ENCODE results near the gene CLHC1. TPM values are rescaled to one million over a fixed set of nuclear protein-coding genes. Genes with fewer than 3 reads are reported as not detected.

CLHC1 gene
- total and polyA plus RNA-seq, 10 of the 15 experiments (the other 5 are each of a cell fraction or from before 2014, with no cell fraction given), result 2.6 to 6.8 (median 4.7) TPM

- ChIA-PET POLR2A (interaction anchor here (0.7 to 1.6 kb wide), 3 partner anchors 19 to 229 kb away, joined by 3 to 6 read pairs (median 4); partner anchors contain the start of gene RTN4), RAD21 (ENCODE audit: unreplicated experiment) (interaction anchor here (0.6 to 2.6 kb wide), 7 partner anchors 18 to 252 kb away, joined by 3 to 9 read pairs (median 3); partner anchors contain the start of gene RTN4), SMC1A (ENCODE audit: uncharacterized antibody, unreplicated experiment) (interaction anchor here (0.6 to 3.7 kb wide), 17 partner anchors 8 to 472 kb away, joined by 3 to 25 read pairs (median 4); no protein-coding TSS in a partner anchor), CTCF (interaction anchor here (0.7 to 3.0 kb wide), 8 partner anchors 16 to 136 kb away, joined by 3 to 16 read pairs (median 3); partner anchors contain the start of gene RTN4)
- no peak overlapping the region for H3K4me2 ChIP-seq (ENCODE audit: control insufficient read depth, insufficient read depth)
- H4K20me1 ChIP-seq (ENCODE audit: control insufficient read depth, insufficient read depth), result no peaks in the 10 kb centered on the region
- ATAC-seq (no peak), DNase-seq (ENCODE audit: low read depth, low spot score) (no peak), FAIRE-seq (no peak)
- no peak overlapping the region for H3K27ac ChIP-seq (ENCODE audit: control insufficient read depth, insufficient read depth)
- in situ Hi-C loops (cut with MboI) (no loop called here), intact Hi-C loops (cut with micrococcal nuclease; ENCODE audit: unreplicated experiment) (no loop called here)
- H3K4me3 ChIP-seq, result no peak overlapping the region
- no peak overlapping the region for H2AFZ ChIP-seq (ENCODE audit: control insufficient read depth, low read depth, low read length)
- no peaks in the 10 kb centered on the region for H3K79me2 ChIP-seq (ENCODE audit: control insufficient read depth, insufficient read depth, low read length)
- no peaks in the 10 kb centered on the region for H3K36me3 ChIP-seq (ENCODE audit: control insufficient read depth in 2 of 2, insufficient read depth in 2 of 2, low read length in 1 of 2)
- peaks cover 18% of the 10 kb centered on the region for H3K4me1 ChIP-seq (ENCODE audit: control insufficient read depth, insufficient read depth, low read length)
- no TSS peak for BruUV-seq (replicated peaks)
- H3K9ac ChIP-seq (ENCODE audit: control insufficient read depth, insufficient read depth, low read length), result no peak overlapping the region
- H3K9me3 ChIP-seq (replicated peaks; ENCODE audit: control insufficient read depth, insufficient read depth, low read length), result no peaks in the 10 kb centered on the region
- H3K27me3 ChIP-seq (replicated peaks in 1 of 2; ENCODE audit: control insufficient read depth in 2 of 2, insufficient read depth in 2 of 2, low read length in 1 of 2), result no peaks in the 10 kb centered on the region
- TF ChIP-seq HCFC1 (IDR thresholded peaks at IDR 0.05; ENCODE audit: low read length), result no peak
- TF ChIP-seq, protein P1, sequence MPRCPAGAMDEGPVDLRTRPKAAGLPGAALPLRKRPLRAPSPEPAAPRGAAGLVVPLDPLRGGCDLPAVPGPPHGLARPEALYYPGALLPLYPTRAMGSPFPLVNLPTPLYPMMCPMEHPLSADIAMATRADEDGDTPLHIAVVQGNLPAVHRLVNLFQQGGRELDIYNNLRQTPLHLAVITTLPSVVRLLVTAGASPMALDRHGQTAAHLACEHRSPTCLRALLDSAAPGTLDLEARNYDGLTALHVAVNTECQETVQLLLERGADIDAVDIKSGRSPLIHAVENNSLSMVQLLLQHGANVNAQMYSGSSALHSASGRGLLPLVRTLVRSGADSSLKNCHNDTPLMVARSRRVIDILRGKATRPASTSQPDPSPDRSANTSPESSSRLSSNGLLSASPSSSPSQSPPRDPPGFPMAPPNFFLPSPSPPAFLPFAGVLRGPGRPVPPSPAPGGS (IDR thresholded peaks at IDR 0.05; ENCODE audit: borderline replicate concordance, insufficient read depth, low read depth, low read length, poor library complexity, severe bottlenecking), result no peak
- TF ChIP-seq NR2C1 (IDR thresholded peaks at IDR 0.05), result no peak
- TF ChIP-seq FOXM1 (IDR thresholded peaks at IDR 0.05; ENCODE audit: low read depth, low read length), result no peak
- TF ChIP-seq TCF12 (IDR thresholded peaks at IDR 0.05; ENCODE audit: low read depth, low read length), result no peak
- TF ChIP-seq, protein P2, sequence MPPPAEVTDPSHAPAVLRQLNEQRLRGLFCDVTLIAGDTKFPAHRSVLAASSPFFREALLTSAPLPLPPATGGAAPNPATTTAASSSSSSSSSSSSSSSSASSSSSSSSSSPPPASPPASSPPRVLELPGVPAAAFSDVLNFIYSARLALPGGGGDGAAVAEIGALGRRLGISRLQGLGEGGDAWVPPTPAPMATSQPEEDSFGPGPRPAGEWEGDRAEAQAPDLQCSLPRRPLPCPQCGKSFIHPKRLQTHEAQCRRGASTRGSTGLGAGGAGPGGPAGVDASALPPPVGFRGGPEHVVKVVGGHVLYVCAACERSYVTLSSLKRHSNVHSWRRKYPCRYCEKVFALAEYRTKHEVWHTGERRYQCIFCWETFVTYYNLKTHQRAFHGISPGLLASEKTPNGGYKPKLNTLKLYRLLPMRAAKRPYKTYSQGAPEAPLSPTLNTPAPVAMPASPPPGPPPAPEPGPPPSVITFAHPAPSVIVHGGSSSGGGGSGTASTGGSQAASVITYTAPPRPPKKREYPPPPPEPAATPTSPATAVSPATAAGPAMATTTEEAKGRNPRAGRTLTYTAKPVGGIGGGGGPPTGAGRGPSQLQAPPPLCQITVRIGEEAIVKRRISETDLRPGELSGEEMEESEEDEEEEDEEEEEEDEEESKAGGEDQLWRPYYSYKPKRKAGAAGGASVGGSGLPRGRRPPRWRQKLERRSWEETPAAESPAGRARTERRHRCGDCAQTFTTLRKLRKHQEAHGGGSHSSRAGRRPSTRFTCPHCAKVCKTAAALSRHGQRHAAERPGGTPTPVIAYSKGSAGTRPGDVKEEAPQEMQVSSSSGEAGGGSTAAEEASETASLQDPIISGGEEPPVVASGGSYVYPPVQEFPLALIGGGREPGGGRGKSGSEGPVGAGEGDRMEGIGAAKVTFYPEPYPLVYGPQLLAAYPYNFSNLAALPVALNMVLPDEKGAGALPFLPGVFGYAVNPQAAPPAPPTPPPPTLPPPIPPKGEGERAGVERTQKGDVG (CRISPR knock-in tag; IDR thresholded peaks at IDR 0.05), result no peak
- TF ChIP-seq TAF1 (IDR thresholded peaks at IDR 0.05; ENCODE audit: borderline replicate concordance, low read depth, low read length), result no peak
- TF ChIP-seq, protein P3, sequence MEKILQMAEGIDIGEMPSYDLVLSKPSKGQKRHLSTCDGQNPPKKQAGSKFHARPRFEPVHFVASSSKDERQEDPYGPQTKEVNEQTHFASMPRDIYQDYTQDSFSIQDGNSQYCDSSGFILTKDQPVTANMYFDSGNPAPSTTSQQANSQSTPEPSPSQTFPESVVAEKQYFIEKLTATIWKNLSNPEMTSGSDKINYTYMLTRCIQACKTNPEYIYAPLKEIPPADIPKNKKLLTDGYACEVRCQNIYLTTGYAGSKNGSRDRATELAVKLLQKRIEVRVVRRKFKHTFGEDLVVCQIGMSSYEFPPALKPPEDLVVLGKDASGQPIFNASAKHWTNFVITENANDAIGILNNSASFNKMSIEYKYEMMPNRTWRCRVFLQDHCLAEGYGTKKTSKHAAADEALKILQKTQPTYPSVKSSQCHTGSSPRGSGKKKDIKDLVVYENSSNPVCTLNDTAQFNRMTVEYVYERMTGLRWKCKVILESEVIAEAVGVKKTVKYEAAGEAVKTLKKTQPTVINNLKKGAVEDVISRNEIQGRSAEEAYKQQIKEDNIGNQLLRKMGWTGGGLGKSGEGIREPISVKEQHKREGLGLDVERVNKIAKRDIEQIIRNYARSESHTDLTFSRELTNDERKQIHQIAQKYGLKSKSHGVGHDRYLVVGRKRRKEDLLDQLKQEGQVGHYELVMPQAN (conservative IDR thresholded peaks at IDR 0.05), result no peak
- TF ChIP-seq POLR2A (IDR thresholded peaks at IDR 0.05; ENCODE audit: low read depth, low read length), result no peak
- no peak for TF ChIP-seq SP1 (IDR thresholded peaks at IDR 0.05; ENCODE audit: low read depth, low read length)
- no peak for TF ChIP-seq CREB1 (IDR thresholded peaks at IDR 0.05; ENCODE audit: low read depth)
- no peak for TF ChIP-seq PML (IDR thresholded peaks at IDR 0.05; ENCODE audit: low read length)
- TF ChIP-seq RB1 (IDR thresholded peaks at IDR 0.05; ENCODE audit: borderline replicate concordance), result no peak
- no peak for TF ChIP-seq PAX5 (IDR thresholded peaks at IDR 0.05; ENCODE audit: borderline replicate concordance, low read depth, low read length)
These were observed 80.2 kb downstream of the CLHC1 start for GRCh38 chr2:55151733-55152433.
